ENCODE results near the gene PPP2R2D. TPM values are rescaled to one million over a fixed set of nuclear protein-coding genes. Genes with fewer than 3 reads are reported as not detected.

Gene PPP2R2D
- total and polyA plus RNA-seq, 12 donors: 26.8 to 46.5 (median 35.1) TPM

GRCh38 chr10:131959841-131960240 is 59.0 kb downstream of the PPP2R2D start:
- H3K4me3 ChIP-seq: no peak overlapping the region
- H3K4me1 ChIP-seq: peaks cover 0 to 2% (median 0%) of the 10 kb centered on the region in 9 donors
- no peak for ATAC-seq
- no peak for DNase-seq
- intact Hi-C loops (cut with DNase I): no loop called here
- H3K36me3 ChIP-seq: peaks cover 0 to 45% (median 23%) of the 10 kb centered on the region in 9 donors
- H3K27ac ChIP-seq: no peak overlapping the region
- no peaks in the 10 kb centered on the region for H3K9me3 ChIP-seq
- TF ChIP-seq CTCF (IDR thresholded peaks at IDR 0.05): no peak
- WGBS, 2 donors: 88 to 93% methylated on average over 19 of the region's 19 CpGs
- no peaks in the 10 kb centered on the region for H3K27me3 ChIP-seq

DNA sequence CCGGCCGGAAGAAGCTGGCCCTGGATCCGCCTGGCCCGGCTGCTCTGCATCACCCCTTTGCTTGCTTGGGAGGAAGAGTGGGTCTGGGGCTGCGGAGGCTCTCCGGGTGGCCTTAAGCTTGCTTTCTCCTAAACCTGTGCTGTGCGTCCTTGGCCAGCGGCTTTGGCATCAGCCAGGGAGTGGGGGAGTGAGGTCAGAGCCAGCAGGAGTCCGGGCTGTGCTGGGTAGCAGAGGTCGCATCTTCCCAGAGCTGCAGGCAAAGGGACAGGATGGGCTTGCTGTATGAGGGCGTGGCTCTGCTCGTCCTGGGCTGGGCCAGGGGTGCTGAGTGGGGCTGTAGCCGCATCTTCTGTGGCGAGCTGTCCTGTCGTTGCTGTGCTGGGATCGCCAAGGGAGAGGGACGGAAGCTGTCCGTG is 59.8 kb downstream of the PPP2R2D start:
- 87 to 89% methylated on average over 18 of the region's 18 CpGs for WGBS, 2 donors
- peak in 5 of 8 donors; percentile 17 to 30 (median 18) for ATAC-seq
- H3K9me3 ChIP-seq: no peaks in the 10 kb centered on the region
- peaks cover 0 to 41% (median 15%) of the 10 kb centered on the region in 9 donors for H3K36me3 ChIP-seq
- no peaks in the 10 kb centered on the region for H3K27me3 ChIP-seq
- no peak overlapping the region for H3K4me3 ChIP-seq
- no peak for TF ChIP-seq CTCF (IDR thresholded peaks at IDR 0.05)
- H3K27ac ChIP-seq: no peak overlapping the region
- H3K4me1 ChIP-seq: peaks cover 0 to 6% (median 0%) of the 10 kb centered on the region in 9 donors
- intact Hi-C loops (cut with DNase I): no loop called here
- DNase-seq: no peak

DNA sequence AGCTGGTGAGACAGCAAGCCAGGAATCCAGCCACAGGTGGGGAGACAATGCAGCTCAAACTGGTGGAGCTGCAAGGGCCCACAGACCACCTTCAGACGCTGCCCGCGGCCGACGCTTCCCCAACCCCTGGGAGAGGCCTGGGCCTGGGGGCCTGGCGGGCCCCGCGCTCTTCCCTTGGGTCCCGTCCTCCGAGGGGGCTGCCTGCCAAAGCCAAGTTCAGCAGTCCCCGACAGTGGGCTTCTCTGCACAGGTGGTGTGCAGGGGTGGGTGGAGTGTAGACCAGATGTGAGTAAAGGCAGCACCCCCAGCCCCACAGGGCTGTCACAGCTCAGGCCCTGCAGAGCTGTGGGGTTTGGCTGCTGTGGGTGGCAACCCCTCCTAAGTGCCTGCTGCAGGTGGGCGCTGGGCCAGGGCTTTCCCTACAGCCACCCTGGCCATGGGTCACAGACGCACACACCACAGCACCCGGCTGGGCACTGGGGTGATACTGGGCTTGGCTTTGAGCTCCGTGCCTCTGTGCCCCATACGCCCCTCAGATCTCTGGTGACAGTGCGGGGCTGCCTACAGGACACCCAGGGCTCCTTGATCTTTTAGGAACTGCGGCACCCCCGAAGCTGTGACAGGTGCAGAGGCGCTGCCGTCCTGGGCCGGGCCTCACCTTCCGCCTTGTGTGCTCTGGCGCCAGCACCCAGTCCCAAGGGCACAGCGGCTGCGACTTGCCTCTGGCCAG is 60.4 kb downstream of the PPP2R2D start:
- Histone ChIP-seq H3K36me3 (peaks cover 0 to 41% (median 9%) of the 10 kb centered on the region in 9 donors), H3K4me3 (no peak overlapping the region), H3K9me3 (no peaks in the 10 kb centered on the region), H3K27me3 (no peaks in the 10 kb centered on the region), H3K4me1 (peaks cover 0 to 6% (median 0%) of the 10 kb centered on the region in 9 donors), H3K27ac (no peak overlapping the region)
- DNase-seq: no peak
- 91 to 93% methylated on average over 26 of the region's 26 CpGs for WGBS, 2 donors
- intact Hi-C loops (cut with DNase I): no loop called here
- peak in 6 of 8 donors; percentile 2 to 54 (median 16) for ATAC-seq
- no peak for TF ChIP-seq CTCF (IDR thresholded peaks at IDR 0.05)

GRCh38 chr10:131961777-131962662 is 61.2 kb downstream of the PPP2R2D start:
- Histone ChIP-seq H3K4me3 (no peak overlapping the region), H3K27me3 (no peaks in the 10 kb centered on the region), H3K27ac (no peak overlapping the region), H3K4me1 (peaks cover 0 to 6% (median 0%) of the 10 kb centered on the region in 9 donors), H3K9me3 (no peaks in the 10 kb centered on the region), H3K36me3 (peaks cover 0 to 41% (median 9%) of the 10 kb centered on the region in 9 donors)
- 83 to 86% methylated on average over 32 of the region's 32 CpGs for WGBS, 2 donors
- no peak for TF ChIP-seq CTCF (IDR thresholded peaks at IDR 0.05)
- intact Hi-C loops (cut with DNase I): no loop called here
- DNase-seq: no peak
- ATAC-seq: peak in 2 of 8 donors; percentile 3 to 14
